ENCODE data around the gene DNAAF2.

Gene DNAAF2

DNA sequence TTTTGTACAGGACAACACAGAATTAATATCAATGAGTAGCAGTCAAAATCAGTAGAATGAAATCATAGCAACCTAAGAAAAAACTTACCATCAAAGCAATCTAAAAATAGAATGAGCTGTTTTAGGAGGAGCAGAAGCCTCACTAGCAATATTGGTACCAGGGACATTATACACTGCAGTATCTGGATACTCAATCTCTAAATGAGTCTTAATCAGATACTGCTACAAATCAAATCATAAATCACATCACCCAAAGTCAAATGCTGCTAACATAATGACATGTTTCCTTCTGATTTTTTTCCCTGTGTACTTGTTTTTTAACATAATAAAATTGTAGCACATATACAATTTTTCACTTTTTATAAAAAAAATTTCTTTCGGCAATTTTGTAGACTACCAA lies 56.9 kb downstream of the DNAAF2 start:
- TF ChIP-seq SIN3A (IDR thresholded peaks at IDR 0.05; ENCODE audit: borderline replicate concordance, insufficient read depth, low read length) (no peak), FOXP2 (optimal IDR thresholded peaks at IDR 0.05; ENCODE audit: borderline replicate concordance, extremely low read depth, extremely low read length, insufficient read depth) (no peak)
- TF ChIP-seq, protein P1, sequence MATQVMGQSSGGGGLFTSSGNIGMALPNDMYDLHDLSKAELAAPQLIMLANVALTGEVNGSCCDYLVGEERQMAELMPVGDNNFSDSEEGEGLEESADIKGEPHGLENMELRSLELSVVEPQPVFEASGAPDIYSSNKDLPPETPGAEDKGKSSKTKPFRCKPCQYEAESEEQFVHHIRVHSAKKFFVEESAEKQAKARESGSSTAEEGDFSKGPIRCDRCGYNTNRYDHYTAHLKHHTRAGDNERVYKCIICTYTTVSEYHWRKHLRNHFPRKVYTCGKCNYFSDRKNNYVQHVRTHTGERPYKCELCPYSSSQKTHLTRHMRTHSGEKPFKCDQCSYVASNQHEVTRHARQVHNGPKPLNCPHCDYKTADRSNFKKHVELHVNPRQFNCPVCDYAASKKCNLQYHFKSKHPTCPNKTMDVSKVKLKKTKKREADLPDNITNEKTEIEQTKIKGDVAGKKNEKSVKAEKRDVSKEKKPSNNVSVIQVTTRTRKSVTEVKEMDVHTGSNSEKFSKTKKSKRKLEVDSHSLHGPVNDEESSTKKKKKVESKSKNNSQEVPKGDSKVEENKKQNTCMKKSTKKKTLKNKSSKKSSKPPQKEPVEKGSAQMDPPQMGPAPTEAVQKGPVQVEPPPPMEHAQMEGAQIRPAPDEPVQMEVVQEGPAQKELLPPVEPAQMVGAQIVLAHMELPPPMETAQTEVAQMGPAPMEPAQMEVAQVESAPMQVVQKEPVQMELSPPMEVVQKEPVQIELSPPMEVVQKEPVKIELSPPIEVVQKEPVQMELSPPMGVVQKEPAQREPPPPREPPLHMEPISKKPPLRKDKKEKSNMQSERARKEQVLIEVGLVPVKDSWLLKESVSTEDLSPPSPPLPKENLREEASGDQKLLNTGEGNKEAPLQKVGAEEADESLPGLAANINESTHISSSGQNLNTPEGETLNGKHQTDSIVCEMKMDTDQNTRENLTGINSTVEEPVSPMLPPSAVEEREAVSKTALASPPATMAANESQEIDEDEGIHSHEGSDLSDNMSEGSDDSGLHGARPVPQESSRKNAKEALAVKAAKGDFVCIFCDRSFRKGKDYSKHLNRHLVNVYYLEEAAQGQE (IDR thresholded peaks at IDR 0.05; ENCODE audit: insufficient read depth in 1 of 2, low read depth in 2 of 2, low read length in 2 of 2) = no peak

Data from PFSK-1 (cell line).